GM12878 (cell line): Measurements from ENCODE around the gene MGAT1. TPM values are rescaled to one million over a fixed set of nuclear protein-coding genes. Genes with fewer than 3 reads are reported as not detected.

Source experiments
- ATAC-seq: fragments of 200-7000 bp; cut with Tn5 transposase; 3 replicates; pipeline ENCODE4 v1.9.1; 2020; ENCODE audit warnings: mild to moderate bottlenecking, moderate library complexity
- BruUV-seq: library from RNA; stranded (reverse); fragments of 400-500 nt; replicated peaks from 2 replicates; lab custom pipeline; 2021; lab: Mats Ljungman, UMichigan
- CTCF ChIA-PET: fragments of 300-600 bp; sonication (Branson Sonifier 250); formaldehyde crosslinking; extraction: SDS; loops from one replicate; lab custom pipeline; 2021; ENCODE audit warnings: inconsistent platforms; lab: Yijun Ruan, JAX
- POLR2A ChIA-PET: fragments of 350-600 bp; formaldehyde crosslinking; extraction: SDS; loops from one replicate; lab custom pipeline; 2021; ENCODE audit warnings: inconsistent platforms; lab: Charles Lee
- RAD21 ChIA-PET: fragments of 300-600 bp; sonication (Branson Sonifier 250); formaldehyde crosslinking; loops from one replicate; lab custom pipeline; 2023; ENCODE audit warnings: antibody characterized with exemption; ENCODE audit not compliant: unreplicated experiment; lab: Charles Lee
- SMC1A ChIA-PET: fragments of 300-600 bp; sonication (Branson Sonifier 250); formaldehyde crosslinking; loops from one replicate; lab custom pipeline; 2023; ENCODE audit not compliant: unreplicated experiment, uncharacterized antibody; lab: Charles Lee
- DNase-seq: peaks from one replicate; pipeline ENCODE4 v3.0.0-alpha.2; 2011; ENCODE audit warnings: low read depth, low spot score
- FAIRE-seq: peaks from 3 replicates; lab custom pipeline; 2011; peaks lifted over from hg19 to GRCh38; lab: Jason Lieb, UNC
- H2AFZ ChIP-seq: 2 replicates; pipeline ENCODE4 v1.6.0; 2011; ENCODE audit warnings: low read depth, low read length, control low read depth; ENCODE audit not compliant: control insufficient read depth
- H3K27ac ChIP-seq: 2 replicates; pipeline ENCODE4 v1.5.1; 2011; ENCODE audit warnings: control low read depth; ENCODE audit not compliant: control insufficient read depth, insufficient read depth
- H3K27me3 ChIP-seq, 2 experiments: replicated peaks in 1 of 2; 2 replicates each; pipeline versions ENCODE4 v1.6.0 to v1.6.1; 2011; ENCODE audit warnings: low read length in 1 of 2; ENCODE audit not compliant: control insufficient read depth in 2 of 2, insufficient read depth in 2 of 2
- H3K36me3 ChIP-seq, 2 experiments: 2 replicates each; pipeline ENCODE4 v1.5.1; 2011; ENCODE audit warnings: low read length in 1 of 2; ENCODE audit not compliant: control insufficient read depth in 2 of 2, insufficient read depth in 2 of 2
- H3K4me1 ChIP-seq: 2 replicates; pipeline ENCODE4 v1.6.1; 2011; ENCODE audit warnings: mild to moderate bottlenecking, low read length, moderate library complexity, mixed read lengths; ENCODE audit not compliant: control insufficient read depth, insufficient read depth
- H3K4me2 ChIP-seq: 2 replicates; pipeline ENCODE4 v1.6.0; 2011; ENCODE audit warnings: control low read depth; ENCODE audit not compliant: control insufficient read depth, insufficient read depth
- H3K4me3 ChIP-seq: fragments of 200-600 bp; sonication (generic); 2 replicates; pipeline ENCODE4 v1.5.1; 2016
- H3K79me2 ChIP-seq: 2 replicates; pipeline ENCODE4 v1.6.0; 2011; ENCODE audit warnings: low read length; ENCODE audit not compliant: control insufficient read depth, insufficient read depth
- H3K9ac ChIP-seq: 2 replicates; pipeline ENCODE4 v1.8.0; 2011; ENCODE audit warnings: low read length, control low read depth, mixed read lengths; ENCODE audit not compliant: control insufficient read depth, insufficient read depth
- H3K9me3 ChIP-seq: replicated peaks from 3 replicates; pipeline ENCODE4 v1.5.1; 2011; ENCODE audit warnings: mild to moderate bottlenecking, low read length; ENCODE audit not compliant: control insufficient read depth, insufficient read depth
- H4K20me1 ChIP-seq: 2 replicates; pipeline ENCODE4 v1.6.0; 2011; ENCODE audit not compliant: control insufficient read depth, insufficient read depth
- ASH2L ChIP-seq: fragments of 300-600, 200-600 bp; sonication (generic); IDR thresholded peaks from 2 replicates; pipeline ENCODE4 v1.6.1; 2017; ENCODE audit warnings: low read depth, mild to moderate bottlenecking, borderline replicate concordance
- BMI1 ChIP-seq: fragments of 450-650 bp; IDR thresholded peaks from 2 replicates; pipeline ENCODE4 v1.6.1; 2016; ENCODE audit warnings: mild to moderate bottlenecking, moderate library complexity, borderline replicate concordance
- BRCA1 ChIP-seq: IDR thresholded peaks from 2 replicates; pipeline ENCODE4 v1.6.1; 2011; ENCODE audit warnings: low read depth, low read length, improper control_type of control experiment
- FOS ChIP-seq: IDR thresholded peaks from 3 replicates; pipeline ENCODE4 v1.6.1; 2011; ENCODE audit warnings: borderline replicate concordance; ENCODE audit not compliant: insufficient read length; ENCODE audit errors: extremely low read depth
- HDGF ChIP-seq: fragments of 450-650 bp; IDR thresholded peaks from 2 replicates; pipeline ENCODE4 v1.6.1; 2016; ENCODE audit warnings: antibody characterized with exemption
- KAT2A ChIP-seq: conservative IDR thresholded peaks from 2 replicates; pipeline ENCODE4 v1.6.1; 2011; ENCODE audit warnings: low read depth, low read length; ENCODE audit not compliant: control insufficient read depth
- NR2C2 ChIP-seq: IDR thresholded peaks from 2 replicates; pipeline ENCODE4 v1.6.1; 2011; ENCODE audit warnings: borderline replicate concordance, low read depth; ENCODE audit not compliant: control insufficient read depth, insufficient read length
- PAX5 ChIP-seq: IDR thresholded peaks from 2 replicates; pipeline ENCODE4 v1.6.1; 2011; ENCODE audit warnings: low read depth, low read length, borderline replicate concordance
- RAD51 ChIP-seq: fragments of 450-650 bp; IDR thresholded peaks from 2 replicates; pipeline ENCODE4 v1.6.1; 2016; ENCODE audit warnings: moderate library complexity, mild to moderate bottlenecking, inconsistent platforms
- SMAD5 ChIP-seq: IDR thresholded peaks from 2 replicates; pipeline ENCODE4 v1.6.1; 2016; ENCODE audit warnings: antibody characterized with exemption, low read depth
- WGBS: methylation state at CpG from one replicate; pipeline ENCODE4 v1.1.6; 2016; ENCODE audit warnings: low lambda C conversion rate; ENCODE audit not compliant: insufficient replicate concordance, insufficient coverage; ENCODE audit errors: missing lambda C conversion rate; 5-methylcytosine and 5-hydroxymethylcytosine counted together
- in situ Hi-C: fragments of 300-500 bp; cut with MboI; formaldehyde crosslinking; loops from 9 replicates; pipeline ENCODE4 v1.14.3; 2018; ENCODE audit warnings: mixed read lengths
- intact Hi-C: fragments of 100-400 bp; cut with micrococcal nuclease; formaldehyde crosslinking; loops from one replicate; pipeline ENCODE4 v1.14.2; 2022; ENCODE audit not compliant: unreplicated experiment
- polyA plus RNA-seq, 11 experiments: library from polyadenylated mRNA; depleted of rRNA in 4 of 11; unstranded in 6 of 11; stranded (reverse) in 5 of 11; fragments of >200 nt; fragmentation: Nextera tagmentation in 4 of 11; fragmentation: Illumina TruSeq in 1 of 11; extraction: Ambion mirVana in 4 of 11; extraction: Trizol in 1 of 11; gene quantifications; 1 replicate in 1 of 11; 2 replicates in 10 of 11; pipeline versions ENCODE4 v1.2.1 to v1.2.3, GENCODE V29; 2011 to 2016; ENCODE audit warnings: inconsistent platforms in 2 of 11, missing spikeins in 2 of 11, low read depth in 1 of 11
- total RNA-seq, 4 experiments: library from RNA; depleted of rRNA in 3 of 4; stranded (reverse); fragments of >200 nt in 3 of 4; fragmentation: Illumina TruSeq in 1 of 4; extraction: Trizol in 1 of 4; gene quantifications; 2 replicates each; pipeline versions ENCODE4 v1.2.1 to v1.2.3, GENCODE V29; 2013 to 2021
- TF ChIP-seq, protein P1 (sequence below): IDR thresholded peaks from 2 replicates; pipeline ENCODE4 v1.6.1; 2012; ENCODE audit warnings: low read depth, low read length, improper control_type of control experiment
- TF ChIP-seq, protein P2 (sequence below): fragments of 150-350 bp; IDR thresholded peaks from 2 replicates; pipeline ENCODE4 v1.6.1; 2016; ENCODE audit warnings: low read depth, low read length
- TF ChIP-seq, protein P3 (sequence below): IDR thresholded peaks from 2 replicates; pipeline ENCODE4 v1.6.1; 2012; ENCODE audit warnings: improper control_type of control experiment, low read depth, low read length; ENCODE audit not compliant: insufficient replicate concordance

MGAT1 gene
- total and polyA plus RNA-seq, 10 of the 15 experiments (the other 5 are each of a cell fraction or from before 2014, with no cell fraction given): 3.1 to 88.4 (median 62.7) TPM

- DNase-seq (no peak), FAIRE-seq (no peak), ATAC-seq (no peak)
- ChIA-PET RAD21 (interaction anchor here (3.2 to 5.6 kb wide), 2 partner anchors 8 to 15 kb away, joined by 19 to 70 read pairs; no protein-coding TSS in a partner anchor), POLR2A (interaction anchor here (0.8 to 5.6 kb wide), 7 partner anchors 8 to 344 kb away, joined by 4 to 41 read pairs (median 30); no protein-coding TSS in a partner anchor), CTCF (interaction anchor here (0.7 to 4.2 kb wide), 13 partner anchors 8 to 339 kb away, joined by 3 to 16 read pairs (median 5); partner anchors contain the start of gene ZFP62), SMC1A (interaction anchor here (0.6 to 4.3 kb wide), 8 partner anchors 8 to 339 kb away, joined by 3 to 28 read pairs (median 13); partner anchors contain the start of gene MGAT1)
- H3K27me3 ChIP-seq: no peaks in the 10 kb centered on the region
- H3K27ac ChIP-seq: peak overlapping the region; percentile 96
- BruUV-seq: no TSS peak
- H3K79me2 ChIP-seq: peaks cover 42% of the 10 kb centered on the region
- intact Hi-C loops: loop anchor here (2.0 kb wide), 1 partner anchor 19 kb away; no protein-coding TSS in a partner anchor
- WGBS: 100% methylated on average over 5 of the region's 5 CpGs
- in situ Hi-C loops: no loop called here
- H3K4me3 ChIP-seq: peak overlapping the region; percentile 89
- H3K9ac ChIP-seq: peak overlapping the region; percentile 99; the same call in 1 of the 2 replicates
- no peaks in the 10 kb centered on the region; the same call in 1 of the 3 replicates for H3K9me3 ChIP-seq
- H2AFZ ChIP-seq: no peak overlapping the region
- H3K4me1 ChIP-seq: peaks cover 12% of the 10 kb centered on the region; the same call in 1 of the 2 replicates
- H4K20me1 ChIP-seq: no peaks in the 10 kb centered on the region; the same call in 1 of the 2 replicates
- peaks cover 0 to 3% of the 10 kb centered on the region in 2 experiments; a peak in 2 of 4 replicates for H3K36me3 ChIP-seq
- H3K4me2 ChIP-seq: peak overlapping the region; percentile 65
- TF ChIP-seq RAD51: no peak
- no peak for TF ChIP-seq NR2C2
- TF ChIP-seq, protein P1, sequence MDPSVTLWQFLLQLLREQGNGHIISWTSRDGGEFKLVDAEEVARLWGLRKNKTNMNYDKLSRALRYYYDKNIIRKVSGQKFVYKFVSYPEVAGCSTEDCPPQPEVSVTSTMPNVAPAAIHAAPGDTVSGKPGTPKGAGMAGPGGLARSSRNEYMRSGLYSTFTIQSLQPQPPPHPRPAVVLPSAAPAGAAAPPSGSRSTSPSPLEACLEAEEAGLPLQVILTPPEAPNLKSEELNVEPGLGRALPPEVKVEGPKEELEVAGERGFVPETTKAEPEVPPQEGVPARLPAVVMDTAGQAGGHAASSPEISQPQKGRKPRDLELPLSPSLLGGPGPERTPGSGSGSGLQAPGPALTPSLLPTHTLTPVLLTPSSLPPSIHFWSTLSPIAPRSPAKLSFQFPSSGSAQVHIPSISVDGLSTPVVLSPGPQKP: no peak
- no peak for TF ChIP-seq FOS
- no peak for TF ChIP-seq SMAD5
- no peak for TF ChIP-seq KAT2A
- no peak for TF ChIP-seq ASH2L
- no peak for TF ChIP-seq PAX5
- TF ChIP-seq HDGF: no peak
- TF ChIP-seq, protein P2, sequence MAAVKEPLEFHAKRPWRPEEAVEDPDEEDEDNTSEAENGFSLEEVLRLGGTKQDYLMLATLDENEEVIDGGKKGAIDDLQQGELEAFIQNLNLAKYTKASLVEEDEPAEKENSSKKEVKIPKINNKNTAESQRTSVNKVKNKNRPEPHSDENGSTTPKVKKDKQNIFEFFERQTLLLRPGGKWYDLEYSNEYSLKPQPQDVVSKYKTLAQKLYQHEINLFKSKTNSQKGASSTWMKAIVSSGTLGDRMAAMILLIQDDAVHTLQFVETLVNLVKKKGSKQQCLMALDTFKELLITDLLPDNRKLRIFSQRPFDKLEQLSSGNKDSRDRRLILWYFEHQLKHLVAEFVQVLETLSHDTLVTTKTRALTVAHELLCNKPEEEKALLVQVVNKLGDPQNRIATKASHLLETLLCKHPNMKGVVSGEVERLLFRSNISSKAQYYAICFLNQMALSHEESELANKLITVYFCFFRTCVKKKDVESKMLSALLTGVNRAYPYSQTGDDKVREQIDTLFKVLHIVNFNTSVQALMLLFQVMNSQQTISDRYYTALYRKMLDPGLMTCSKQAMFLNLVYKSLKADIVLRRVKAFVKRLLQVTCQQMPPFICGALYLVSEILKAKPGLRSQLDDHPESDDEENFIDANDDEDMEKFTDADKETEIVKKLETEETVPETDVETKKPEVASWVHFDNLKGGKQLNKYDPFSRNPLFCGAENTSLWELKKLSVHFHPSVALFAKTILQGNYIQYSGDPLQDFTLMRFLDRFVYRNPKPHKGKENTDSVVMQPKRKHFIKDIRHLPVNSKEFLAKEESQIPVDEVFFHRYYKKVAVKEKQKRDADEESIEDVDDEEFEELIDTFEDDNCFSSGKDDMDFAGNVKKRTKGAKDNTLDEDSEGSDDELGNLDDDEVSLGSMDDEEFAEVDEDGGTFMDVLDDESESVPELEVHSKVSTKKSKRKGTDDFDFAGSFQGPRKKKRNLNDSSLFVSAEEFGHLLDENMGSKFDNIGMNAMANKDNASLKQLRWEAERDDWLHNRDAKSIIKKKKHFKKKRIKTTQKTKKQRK: no peak
- TF ChIP-seq, protein P3, sequence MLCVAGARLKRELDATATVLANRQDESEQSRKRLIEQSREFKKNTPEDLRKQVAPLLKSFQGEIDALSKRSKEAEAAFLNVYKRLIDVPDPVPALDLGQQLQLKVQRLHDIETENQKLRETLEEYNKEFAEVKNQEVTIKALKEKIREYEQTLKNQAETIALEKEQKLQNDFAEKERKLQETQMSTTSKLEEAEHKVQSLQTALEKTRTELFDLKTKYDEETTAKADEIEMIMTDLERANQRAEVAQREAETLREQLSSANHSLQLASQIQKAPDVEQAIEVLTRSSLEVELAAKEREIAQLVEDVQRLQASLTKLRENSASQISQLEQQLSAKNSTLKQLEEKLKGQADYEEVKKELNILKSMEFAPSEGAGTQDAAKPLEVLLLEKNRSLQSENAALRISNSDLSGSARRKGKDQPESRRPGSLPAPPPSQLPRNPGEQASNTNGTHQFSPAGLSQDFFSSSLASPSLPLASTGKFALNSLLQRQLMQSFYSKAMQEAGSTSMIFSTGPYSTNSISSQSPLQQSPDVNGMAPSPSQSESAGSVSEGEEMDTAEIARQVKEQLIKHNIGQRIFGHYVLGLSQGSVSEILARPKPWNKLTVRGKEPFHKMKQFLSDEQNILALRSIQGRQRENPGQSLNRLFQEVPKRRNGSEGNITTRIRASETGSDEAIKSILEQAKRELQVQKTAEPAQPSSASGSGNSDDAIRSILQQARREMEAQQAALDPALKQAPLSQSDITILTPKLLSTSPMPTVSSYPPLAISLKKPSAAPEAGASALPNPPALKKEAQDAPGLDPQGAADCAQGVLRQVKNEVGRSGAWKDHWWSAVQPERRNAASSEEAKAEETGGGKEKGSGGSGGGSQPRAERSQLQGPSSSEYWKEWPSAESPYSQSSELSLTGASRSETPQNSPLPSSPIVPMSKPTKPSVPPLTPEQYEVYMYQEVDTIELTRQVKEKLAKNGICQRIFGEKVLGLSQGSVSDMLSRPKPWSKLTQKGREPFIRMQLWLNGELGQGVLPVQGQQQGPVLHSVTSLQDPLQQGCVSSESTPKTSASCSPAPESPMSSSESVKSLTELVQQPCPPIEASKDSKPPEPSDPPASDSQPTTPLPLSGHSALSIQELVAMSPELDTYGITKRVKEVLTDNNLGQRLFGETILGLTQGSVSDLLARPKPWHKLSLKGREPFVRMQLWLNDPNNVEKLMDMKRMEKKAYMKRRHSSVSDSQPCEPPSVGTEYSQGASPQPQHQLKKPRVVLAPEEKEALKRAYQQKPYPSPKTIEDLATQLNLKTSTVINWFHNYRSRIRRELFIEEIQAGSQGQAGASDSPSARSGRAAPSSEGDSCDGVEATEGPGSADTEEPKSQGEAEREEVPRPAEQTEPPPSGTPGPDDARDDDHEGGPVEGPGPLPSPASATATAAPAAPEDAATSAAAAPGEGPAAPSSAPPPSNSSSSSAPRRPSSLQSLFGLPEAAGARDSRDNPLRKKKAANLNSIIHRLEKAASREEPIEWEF: no peak
- TF ChIP-seq BMI1: no peak
- no peak for TF ChIP-seq BRCA1
Observed at GRCh38 chr5:180829726-180830125, 27.1 kb upstream of the MGAT1 start.
